Hepatocyte (in vitro differentiated cells): ENCODE measurements around the gene CEBPB. TPM values are rescaled to one million over a fixed set of nuclear protein-coding genes. Genes with fewer than 3 reads are reported as not detected.
"Not testable (repeated sequence)": the region's sequence is repeated elsewhere in the genome, so short reads cannot be mapped to it uniquely, and the experiment has no call there.

Source experiments
- DNase-seq: peaks from one replicate; pipeline ENCODE4 v3.0.0-alpha.2; 2016; ENCODE audit warnings: low spot score
- H2AFZ ChIP-seq: fragments of 200-600 bp; sonication (generic); 2 replicates; pipeline ENCODE4 v1.6.0; 2016; ENCODE audit warnings: antibody characterized with exemption, mild to moderate bottlenecking
- H3K27ac ChIP-seq: fragments of 200-600 bp; sonication (generic); 2 replicates; pipeline ENCODE4 v1.5.1; 2016; ENCODE audit warnings: mild to moderate bottlenecking
- H3K27me3 ChIP-seq: fragments of 200-600 bp; sonication (generic); 2 replicates; pipeline ENCODE4 v1.6.1; 2016
- H3K36me3 ChIP-seq: fragments of 200-600 bp; sonication (generic); replicated peaks from 2 replicates; pipeline ENCODE4 v1.5.1; 2016; ENCODE audit warnings: low read depth; ENCODE audit not compliant: insufficient read depth
- H3K4me1 ChIP-seq: fragments of 200-600 bp; sonication (generic); 2 replicates; pipeline ENCODE4 v1.5.1; 2016; ENCODE audit warnings: mild to moderate bottlenecking, moderate library complexity; ENCODE audit not compliant: insufficient read depth
- H3K4me2 ChIP-seq: fragments of 200-600 bp; sonication (generic); 2 replicates; pipeline ENCODE4 v1.6.0; 2016
- H3K4me3 ChIP-seq: fragments of 200-600 bp; sonication (generic); 2 replicates; pipeline ENCODE4 v1.5.1; 2016; ENCODE audit warnings: mild to moderate bottlenecking
- H3K79me2 ChIP-seq: fragments of 200-600 bp; sonication (generic); 2 replicates; pipeline ENCODE4 v1.6.0; 2017; ENCODE audit warnings: mild to moderate bottlenecking
- H3K9me2 ChIP-seq: fragments of 200-600 bp; sonication (generic); replicated peaks from 2 replicates; pipeline ENCODE4 v1.6.0; 2017; ENCODE audit warnings: mild to moderate bottlenecking; ENCODE audit not compliant: insufficient read depth
- H3K9me3 ChIP-seq: fragments of 200-600 bp; sonication (generic); 2 replicates; pipeline ENCODE4 v1.5.1; 2016; ENCODE audit warnings: low read depth, mild to moderate bottlenecking
- H4K20me1 ChIP-seq: fragments of 200-600 bp; sonication (generic); 2 replicates; pipeline ENCODE4 v1.6.0; 2016; ENCODE audit warnings: mild to moderate bottlenecking; ENCODE audit not compliant: insufficient read depth, poor library complexity, severe bottlenecking
- CTCF ChIP-seq: fragments of 200-600 bp; sonication (generic); IDR thresholded peaks from 2 replicates; pipeline ENCODE4 v1.5.1; 2016; ENCODE audit warnings: antibody characterized with exemption, mild to moderate bottlenecking; ENCODE audit not compliant: poor library complexity
- EZH2 ChIP-seq: fragments of 200-600 bp; sonication (generic); IDR thresholded peaks from 2 replicates; pipeline ENCODE4 v1.6.1; 2016; ENCODE audit warnings: antibody characterized with exemption, mild to moderate bottlenecking, borderline replicate concordance
- EZH2phosphoT487 ChIP-seq: fragments of 200-600 bp; sonication (generic); IDR thresholded peaks from one replicate; pipeline ENCODE4 v1.6.1; 2018; ENCODE audit warnings: antibody characterized with exemption, mild to moderate bottlenecking, low read depth, moderate library complexity; ENCODE audit not compliant: unreplicated experiment, severe bottlenecking
- WGBS: methylation state at CpG from one replicate; pipeline ENCODE4 v1.1.6; 2016; ENCODE audit warnings: low lambda C conversion rate; ENCODE audit errors: missing lambda C conversion rate; 5-methylcytosine and 5-hydroxymethylcytosine counted together
- polyA plus RNA-seq: library from polyadenylated mRNA; unstranded; fragments of >200 nt; fragmentation: Nextera tagmentation; extraction: Ambion mirVana; gene quantifications from 2 replicates; pipeline ENCODE4 v1.2.1, GENCODE V29; 2016
- total RNA-seq: library from RNA; depleted of rRNA; stranded (reverse); fragments of >200 nt; gene quantifications from 2 replicates; pipeline ENCODE4 v1.2.3, GENCODE V29; 2014

CEBPB gene
- total and polyA plus RNA-seq, 2 experiments from 2014 or later, result 58.9 to 159 TPM

DNA sequence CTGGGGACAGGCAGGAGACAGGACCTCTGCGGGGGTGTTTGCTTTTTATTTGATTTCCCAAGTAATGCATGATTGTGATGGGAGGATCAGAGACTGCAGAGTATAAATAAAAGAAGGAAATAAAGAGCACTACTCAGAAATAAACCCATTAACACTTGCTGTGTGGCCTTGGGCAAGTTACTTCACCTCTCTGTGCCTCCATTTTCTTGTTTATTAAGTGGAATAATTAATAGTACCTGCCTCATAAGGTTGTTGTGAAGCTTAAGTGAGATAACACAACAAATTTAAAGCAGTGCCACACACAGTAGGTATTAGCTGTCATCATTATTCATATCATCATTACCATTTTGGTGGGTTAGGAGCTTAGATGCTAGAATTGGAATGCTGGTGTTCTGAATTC, 8.1 kb downstream of the CEBPB start:
- TF ChIP-seq CTCF, result no peak
- no peak for TF ChIP-seq EZH2
- no peak for TF ChIP-seq EZH2phosphoT487
- Histone ChIP-seq H3K36me3 (no peaks in the 10 kb centered on the region), H3K27me3 (no peaks in the 10 kb centered on the region), H3K27ac (no peak overlapping the region), H3K79me2 (peaks cover 16% of the 10 kb centered on the region), H3K9me3 (no peaks in the 10 kb centered on the region), H3K4me3 (no peak overlapping the region), H3K4me2 (no peak overlapping the region), H3K4me1 (peaks cover 12% of the 10 kb centered on the region), H3K9me2 (no peaks in the 10 kb centered on the region), H4K20me1 (peaks cover 17% of the 10 kb centered on the region), H2AFZ (no peak overlapping the region)
- DNase-seq, result no peak
- WGBS, result 80% methylated on average over 1 of the region's 1 CpG

GRCh38 chr20:50199703-50200102, 9.1 kb downstream of the CEBPB start:
- peaks cover 2% of the 10 kb centered on the region for H3K4me1 ChIP-seq
- H3K27me3 ChIP-seq, result no peaks in the 10 kb centered on the region
- no peak overlapping the region for H2AFZ ChIP-seq
- H3K9me2 ChIP-seq, result no peaks in the 10 kb centered on the region
- H3K36me3 ChIP-seq, result no peaks in the 10 kb centered on the region
- no peak for DNase-seq
- H4K20me1 ChIP-seq, result peaks cover 8% of the 10 kb centered on the region
- WGBS, result 84% methylated on average over 4 of the region's 4 CpGs
- H3K27ac ChIP-seq, result no peak overlapping the region
- no peak overlapping the region for H3K4me3 ChIP-seq
- H3K79me2 ChIP-seq, result peaks cover 6% of the 10 kb centered on the region
- no peaks in the 10 kb centered on the region for H3K9me3 ChIP-seq
- no peak for TF ChIP-seq EZH2phosphoT487
- no peak for TF ChIP-seq CTCF
- TF ChIP-seq EZH2, result no peak
- no peak overlapping the region for H3K4me2 ChIP-seq

DNA sequence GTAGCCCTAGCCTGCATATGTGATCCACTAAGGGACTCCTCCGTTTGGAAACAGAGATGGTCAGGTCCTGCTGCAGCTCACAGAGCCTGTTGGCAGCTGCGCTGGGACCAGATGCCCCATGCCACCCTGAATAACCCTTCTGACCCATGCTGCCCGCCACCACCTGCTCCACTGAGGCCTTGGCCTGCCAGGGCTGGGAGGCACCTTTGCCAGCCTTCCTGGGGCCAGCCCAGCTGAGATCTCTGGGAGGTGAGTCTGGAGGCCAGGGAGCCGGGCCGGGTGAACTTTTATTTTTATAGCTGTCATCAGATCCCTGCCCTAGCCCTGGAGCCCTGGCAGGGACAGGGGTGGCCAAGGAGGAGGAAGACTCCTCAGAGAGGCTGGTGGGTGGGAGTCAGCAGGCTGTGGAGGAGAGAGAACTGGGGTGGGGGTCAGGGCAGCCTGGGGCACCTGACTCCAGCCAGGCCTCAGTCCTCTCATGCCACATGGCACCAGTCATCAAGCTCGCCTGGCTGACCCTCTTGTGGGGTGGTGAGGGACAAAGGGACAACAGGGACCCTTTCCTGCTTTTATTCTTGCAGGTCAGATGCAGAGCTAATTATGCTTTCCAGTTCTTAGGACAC, 10.0 kb downstream of the CEBPB start:
- no peaks in the 10 kb centered on the region for H4K20me1 ChIP-seq

DNA sequence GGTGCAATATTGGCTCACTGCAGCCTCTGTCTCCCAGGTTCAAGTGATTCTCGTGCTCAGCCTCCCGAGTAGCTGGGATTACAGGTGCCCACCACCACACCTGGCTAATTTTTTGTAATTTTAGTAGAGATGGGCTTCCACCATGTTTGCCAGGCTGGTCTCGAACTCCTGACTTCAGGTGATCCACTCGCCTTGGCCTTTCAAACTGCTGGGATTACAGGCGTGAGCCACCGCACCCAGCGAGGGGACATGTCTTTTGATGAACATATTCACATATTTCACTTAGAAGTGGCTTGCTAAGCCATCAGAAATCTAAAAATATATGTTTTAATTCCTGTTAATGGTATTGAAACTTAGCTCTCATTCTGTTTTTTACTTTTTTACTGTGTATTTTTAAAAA, 11.1 kb downstream of the CEBPB start:
- not testable (repeated sequence) for H3K9me2 ChIP-seq, H3K36me3 ChIP-seq, H3K4me1 ChIP-seq, H3K9me3 ChIP-seq, H3K79me2 ChIP-seq, H4K20me1 ChIP-seq, H3K27me3 ChIP-seq, H2AFZ ChIP-seq, H3K4me2 ChIP-seq, H3K27ac ChIP-seq, H3K4me3 ChIP-seq, DNase-seq
- 96% methylated on average over 7 of the region's 7 CpGs for WGBS

More for the DNA sequence above, 10.0 kb downstream of the CEBPB start:
- WGBS, result 84% methylated on average over 6 of the region's 6 CpGs
- Histone ChIP-seq H3K9me2 (no peaks in the 10 kb centered on the region), H3K4me3 (no peak overlapping the region), H3K4me2 (no peak overlapping the region), H3K27me3 (no peaks in the 10 kb centered on the region), H3K9me3 (no peaks in the 10 kb centered on the region), H3K36me3 (no peaks in the 10 kb centered on the region), H3K79me2 (no peaks in the 10 kb centered on the region), H3K4me1 (no peaks in the 10 kb centered on the region), H3K27ac (no peak overlapping the region), H2AFZ (no peak overlapping the region)
- TF ChIP-seq CTCF (no peak), EZH2phosphoT487 (no peak), EZH2 (no peak)
- DNase-seq, result no peak
